WI38 (cell line): ENCODE data around the gene ZNF778.
"Not testable (repeated sequence)": the region's sequence is repeated elsewhere in the genome, so short reads cannot be mapped to it uniquely, and the experiment has no call there.

Experiments
- H3K4me3 ChIP-seq: 2 replicates; pipeline ENCODE4 v1.5.1; 2011; ENCODE audit warnings: low read depth, mild to moderate bottlenecking, control low read depth, low read length
- TF ChIP-seq, protein P1 (sequence below): IDR thresholded peaks from 2 replicates; pipeline ENCODE4 v1.5.1; 2012; ENCODE audit warnings: low read depth, mild to moderate bottlenecking, control low read depth, low read length

The ZNF778 gene

GRCh38 chr16:89264800-89265550, 47.5 kb downstream of the ZNF778 start:
- H3K4me3 ChIP-seq, result no peak overlapping the region
- TF ChIP-seq, protein P1, sequence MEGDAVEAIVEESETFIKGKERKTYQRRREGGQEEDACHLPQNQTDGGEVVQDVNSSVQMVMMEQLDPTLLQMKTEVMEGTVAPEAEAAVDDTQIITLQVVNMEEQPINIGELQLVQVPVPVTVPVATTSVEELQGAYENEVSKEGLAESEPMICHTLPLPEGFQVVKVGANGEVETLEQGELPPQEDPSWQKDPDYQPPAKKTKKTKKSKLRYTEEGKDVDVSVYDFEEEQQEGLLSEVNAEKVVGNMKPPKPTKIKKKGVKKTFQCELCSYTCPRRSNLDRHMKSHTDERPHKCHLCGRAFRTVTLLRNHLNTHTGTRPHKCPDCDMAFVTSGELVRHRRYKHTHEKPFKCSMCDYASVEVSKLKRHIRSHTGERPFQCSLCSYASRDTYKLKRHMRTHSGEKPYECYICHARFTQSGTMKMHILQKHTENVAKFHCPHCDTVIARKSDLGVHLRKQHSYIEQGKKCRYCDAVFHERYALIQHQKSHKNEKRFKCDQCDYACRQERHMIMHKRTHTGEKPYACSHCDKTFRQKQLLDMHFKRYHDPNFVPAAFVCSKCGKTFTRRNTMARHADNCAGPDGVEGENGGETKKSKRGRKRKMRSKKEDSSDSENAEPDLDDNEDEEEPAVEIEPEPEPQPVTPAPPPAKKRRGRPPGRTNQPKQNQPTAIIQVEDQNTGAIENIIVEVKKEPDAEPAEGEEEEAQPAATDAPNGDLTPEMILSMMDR, result no peak

DNA sequence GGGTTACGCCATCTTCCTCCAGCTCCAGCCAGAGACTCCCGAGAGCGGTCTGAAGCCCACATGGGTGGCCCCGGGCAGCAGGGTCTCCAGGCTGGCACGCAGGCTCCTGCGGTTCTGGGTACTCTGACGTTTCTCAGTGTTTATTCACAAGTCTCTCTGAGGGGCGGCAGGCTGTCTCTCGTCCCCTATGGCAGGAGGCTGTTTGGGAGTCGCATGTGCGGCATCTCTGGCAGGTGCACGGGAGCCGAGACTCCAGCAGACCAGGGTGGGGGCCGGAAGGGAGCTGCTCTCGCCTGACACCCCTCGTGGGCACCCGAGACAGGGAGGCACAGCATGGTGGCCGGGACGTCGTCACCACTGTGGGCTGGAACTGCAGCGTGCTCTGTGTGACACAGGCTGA, 48.1 kb downstream of the ZNF778 start:
- TF ChIP-seq, protein P1, result no peak
- no peak overlapping the region for H3K4me3 ChIP-seq

GRCh38 chr16:89266521-89267134, 49.1 kb downstream of the ZNF778 start:
- TF ChIP-seq, protein P1, result no peak
- no peak overlapping the region for H3K4me3 ChIP-seq

- H3K4me3 ChIP-seq, result not testable (repeated sequence)
These were observed 50.2 kb downstream of the ZNF778 start for GRCh38 chr16:89267746-89268145.

DNA sequence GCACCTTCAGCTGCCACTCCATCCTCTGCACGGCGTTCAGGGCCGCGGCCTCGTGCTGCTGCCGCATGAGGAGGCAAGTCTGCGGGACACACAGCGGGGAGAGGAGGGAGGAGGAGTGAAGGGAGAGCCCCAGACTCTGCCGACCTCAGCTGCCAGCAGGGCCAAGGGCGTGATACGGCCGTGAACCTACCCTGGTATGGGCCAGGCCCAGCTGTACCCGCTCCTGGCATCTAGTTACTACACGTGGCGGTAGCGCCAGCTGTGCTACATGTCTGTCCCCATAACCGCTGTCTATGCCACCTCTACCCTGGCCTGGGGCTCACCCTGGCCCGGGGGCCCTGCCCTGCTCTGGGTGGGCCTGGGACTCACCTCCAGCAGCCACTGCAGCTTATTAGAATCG, 51.1 kb downstream of the ZNF778 start:
- TF ChIP-seq, protein P1, result no peak
- H3K4me3 ChIP-seq, result no peak overlapping the region

DNA sequence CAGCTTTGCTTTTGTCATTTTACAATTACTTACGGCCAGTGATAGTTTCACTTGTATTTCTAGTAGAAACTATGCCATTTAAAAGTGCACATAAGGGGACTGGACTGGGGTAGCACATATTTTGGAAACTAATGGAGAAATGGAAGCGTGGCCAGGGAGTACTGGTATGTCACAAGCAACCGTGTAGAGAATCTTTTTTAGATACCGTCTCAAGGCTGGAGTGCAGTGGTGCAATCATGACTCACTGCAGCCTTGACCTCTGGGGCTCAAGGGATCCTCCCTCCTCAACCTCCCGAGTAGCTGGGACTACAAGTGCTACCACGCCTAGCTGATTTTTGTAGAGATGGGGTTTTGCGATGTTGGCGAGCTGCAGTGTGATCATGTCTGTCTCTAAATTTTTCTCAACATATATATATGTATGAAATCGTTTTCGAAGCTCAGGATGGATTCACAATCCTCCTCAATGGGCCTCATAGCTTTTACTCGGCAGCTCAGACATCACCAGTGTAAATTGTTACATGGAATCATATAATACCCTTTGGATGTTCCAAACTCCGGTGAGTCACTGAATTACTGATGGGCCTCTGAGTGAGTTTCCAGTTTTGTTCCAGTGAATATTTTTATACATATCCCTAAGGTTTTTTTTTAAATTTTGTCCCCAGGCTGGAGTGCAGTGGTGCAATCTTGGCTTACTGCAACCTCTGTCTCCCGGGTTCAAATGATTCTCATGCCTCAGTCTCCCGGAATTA, 51.7 kb downstream of the ZNF778 start:
- TF ChIP-seq, protein P1, result no peak

GRCh38 chr16:89269805-89270665, 52.5 kb downstream of the ZNF778 start:
- no peak overlapping the region for H3K4me3 ChIP-seq
- TF ChIP-seq, protein P1, result no peak

More for the DNA sequence above, 51.7 kb downstream of the ZNF778 start:
- H3K4me3 ChIP-seq, result no peak overlapping the region
